Measurements from ENCODE around the gene SLC45A2.

GRCh38 chr5:33975852-33976251, 8.6 kb downstream of the SLC45A2 start:
- no peak for TF ChIP-seq POLR2AphosphoS5 (IDR thresholded peaks at IDR 0.05; ENCODE audit: low read depth, low read length)
- no peak for TF ChIP-seq REST (IDR thresholded peaks at IDR 0.05; ENCODE audit: insufficient read depth in 1 of 2, low read depth in 2 of 2, low read length in 2 of 2)
- no peak for TF ChIP-seq TAF1 (IDR thresholded peaks at IDR 0.05; ENCODE audit: borderline replicate concordance, insufficient read depth, low read length)
- no peak for TF ChIP-seq SIN3A (IDR thresholded peaks at IDR 0.05; ENCODE audit: borderline replicate concordance, insufficient read depth, low read length)
- TF ChIP-seq FOXP2 (optimal IDR thresholded peaks at IDR 0.05; ENCODE audit: borderline replicate concordance, extremely low read depth, extremely low read length, insufficient read depth), result no peak
